Measurements from ENCODE around the gene MTRFR.

- TF ChIP-seq CTCF (optimal IDR thresholded peaks at IDR 0.05 in 1 of 3, IDR thresholded peaks at IDR 0.05 in 1 of 3, conservative IDR thresholded peaks at IDR 0.05 in 1 of 3; ENCODE audit: extremely low read depth in 1 of 3, insufficient read depth in 2 of 3, low read length in 3 of 3) (no peak), EZH2 (IDR thresholded peaks at IDR 0.05; ENCODE audit: low read length) (no peak)
These were observed 47.7 kb downstream of the MTRFR start for GRCh38 chr12:123280971-123281370.

Measured in keratinocyte (primary cell).